H9 (cell line): ENCODE measurements around the gene THAP4. TPM values are rescaled to one million over a fixed set of nuclear protein-coding genes. Genes with fewer than 3 reads are reported as not detected.
A peak's percentile ranks its signal among the peaks of the same experiment; 100 is the strongest.

ENCODE experiments used
- DNase-seq: peaks from one replicate; pipeline ENCODE4 v3.0.0-alpha.2; 2017
- H2AFZ ChIP-seq: one replicate; pipeline ENCODE4 v1.6.1; 2013; ENCODE audit warnings: mild to moderate bottlenecking, low read length, control low read depth, moderate library complexity
- H2AK5ac ChIP-seq: 2 replicates; pipeline ENCODE4 v1.6.1; 2013; ENCODE audit warnings: low read length, control low read depth, mixed read lengths; ENCODE audit not compliant: insufficient read length
- H2BK120ac ChIP-seq: one replicate; pipeline ENCODE4 v1.6.1; 2013; ENCODE audit warnings: low read depth, mild to moderate bottlenecking, low read length, control low read depth, inconsistent platforms; ENCODE audit not compliant: poor library complexity, severe bottlenecking
- H2BK12ac ChIP-seq: 2 replicates; pipeline ENCODE4 v1.6.1; 2013; ENCODE audit warnings: low read length, control low read depth, mixed read lengths, low read depth; ENCODE audit not compliant: insufficient read length
- H2BK15ac ChIP-seq: 2 replicates; pipeline ENCODE4 v1.6.1; 2013; ENCODE audit warnings: low read depth, low read length, control low read depth
- H2BK20ac ChIP-seq: one replicate; pipeline ENCODE4 v1.6.1; 2013; ENCODE audit warnings: low read depth, mild to moderate bottlenecking, low read length, control low read depth, inconsistent platforms; ENCODE audit not compliant: poor library complexity, severe bottlenecking
- H2BK5ac ChIP-seq: 2 replicates; pipeline ENCODE4 v1.6.1; 2013; ENCODE audit warnings: low read length, control low read depth, mixed read lengths; ENCODE audit not compliant: insufficient read length
- H3K14ac ChIP-seq: 2 replicates; pipeline ENCODE4 v1.6.1; 2013; ENCODE audit warnings: low read length, control low read depth; ENCODE audit not compliant: insufficient read depth
- H3K18ac ChIP-seq: 2 replicates; pipeline ENCODE4 v1.6.1; 2013; ENCODE audit warnings: low read depth, mild to moderate bottlenecking, mixed read lengths, low read length, control low read depth; ENCODE audit not compliant: insufficient read length
- H3K23ac ChIP-seq: 2 replicates; pipeline ENCODE4 v1.6.1; 2013; ENCODE audit warnings: low read length, control low read depth, mixed read lengths, low read depth; ENCODE audit not compliant: insufficient read length
- H3K23me2 ChIP-seq: 2 replicates; pipeline ENCODE4 v1.6.1; 2013; ENCODE audit warnings: low read depth, mild to moderate bottlenecking, mixed read lengths, low read length, control low read depth; ENCODE audit not compliant: insufficient read length, poor library complexity, severe bottlenecking
- H3K27ac ChIP-seq: 2 replicates; pipeline ENCODE4 v1.5.1; 2013; ENCODE audit warnings: low read length, control low read depth, mixed read lengths, low read depth; ENCODE audit not compliant: insufficient read length
- H3K27me3 ChIP-seq: 2 replicates; pipeline ENCODE4 v1.6.1; 2013; ENCODE audit warnings: low read length, control low read depth, inconsistent platforms; ENCODE audit not compliant: insufficient read depth
- H3K4ac ChIP-seq: 2 replicates; pipeline ENCODE4 v1.6.1; 2013; ENCODE audit warnings: low read depth, mild to moderate bottlenecking, control low read depth, inconsistent platforms, low read length, moderate library complexity
- H3K4me1 ChIP-seq: 2 replicates; pipeline ENCODE4 v1.6.1; 2013; ENCODE audit warnings: low read length, control low read depth, inconsistent platforms; ENCODE audit not compliant: insufficient read depth
- H3K4me2 ChIP-seq: 2 replicates; pipeline ENCODE4 v1.6.1; 2013; ENCODE audit warnings: low read length, control low read depth, mixed read lengths; ENCODE audit not compliant: insufficient read length, insufficient read depth
- H3K56ac ChIP-seq: 2 replicates; pipeline ENCODE4 v1.6.1; 2013; ENCODE audit warnings: low read depth, mild to moderate bottlenecking, mixed read lengths, low read length, control low read depth; ENCODE audit not compliant: insufficient read length
- H3K79me1 ChIP-seq: 2 replicates; pipeline ENCODE4 v1.6.1; 2013; ENCODE audit warnings: low read depth, mild to moderate bottlenecking, moderate library complexity, low read length, control low read depth, inconsistent platforms; ENCODE audit not compliant: insufficient read depth, poor library complexity, severe bottlenecking
- H3K79me2 ChIP-seq: 2 replicates; pipeline ENCODE4 v1.6.1; 2013; ENCODE audit warnings: low read length, control low read depth, inconsistent platforms; ENCODE audit not compliant: insufficient read depth
- H3K9ac ChIP-seq: 2 replicates; pipeline ENCODE4 v1.6.1; 2013; ENCODE audit warnings: low read length, control low read depth, mixed read lengths; ENCODE audit not compliant: insufficient read length; ENCODE audit errors: extremely low read depth
- H3K9me3 ChIP-seq: one replicate; pipeline ENCODE4 v1.6.1; 2013; ENCODE audit warnings: low read depth, low read length, inconsistent platforms; ENCODE audit not compliant: control insufficient read depth
- H3T11ph ChIP-seq: one replicate; pipeline ENCODE4 v1.6.1; 2013; ENCODE audit warnings: mild to moderate bottlenecking, low read length, control low read depth, inconsistent platforms
- H4K20me1 ChIP-seq: one replicate; pipeline ENCODE4 v1.6.1; 2013; ENCODE audit not compliant: control insufficient read depth, insufficient read length, insufficient read depth
- H4K5ac ChIP-seq: 2 replicates; pipeline ENCODE4 v1.6.1; 2013; ENCODE audit warnings: low read depth, mild to moderate bottlenecking, mixed read lengths, low read length, control low read depth; ENCODE audit not compliant: insufficient read length
- H4K8ac ChIP-seq: replicated peaks from 2 replicates; pipeline ENCODE4 v1.6.1; 2013; ENCODE audit warnings: low read length, control low read depth, mixed read lengths, low read depth; ENCODE audit not compliant: insufficient read length
- H4K91ac ChIP-seq: 2 replicates; pipeline ENCODE4 v1.6.1; 2013; ENCODE audit warnings: low read depth, mild to moderate bottlenecking, moderate library complexity, mixed read lengths, low read length, control low read depth; ENCODE audit not compliant: insufficient read length
- H3K27ac Mint-ChIP-seq, 3 experiments: 2 replicates in 2 of 3; 3 replicates in 1 of 3; pipeline ENCODE4 v1.8.0; 2020 to 2021; ENCODE audit warnings: mixed read lengths in 3 of 3, mild to moderate bottlenecking in 1 of 3, moderate library complexity in 1 of 3
- H3K27me3 Mint-ChIP-seq: 2 replicates; pipeline ENCODE4 v1.8.0; 2021; ENCODE audit warnings: low read depth, mild to moderate bottlenecking, moderate library complexity, mixed read lengths
- H3K36me3 Mint-ChIP-seq, 3 experiments: 2 replicates in 2 of 3; 3 replicates in 1 of 3; pipeline ENCODE4 v1.8.0; 2020 to 2021; ENCODE audit warnings: low read depth in 3 of 3, mixed read lengths in 3 of 3; ENCODE audit not compliant: insufficient read depth in 1 of 3
- H3K4me1 Mint-ChIP-seq, 2 experiments: 2 replicates each; pipeline ENCODE4 v1.8.0; 2020; ENCODE audit warnings: mixed read lengths in 2 of 2
- H3K4me3 Mint-ChIP-seq, 2 experiments: 2 replicates in 1 of 2; 3 replicates in 1 of 2; pipeline ENCODE4 v1.8.0; 2020 to 2021; ENCODE audit warnings: mild to moderate bottlenecking in 2 of 2, mixed read lengths in 2 of 2, moderate library complexity in 1 of 2
- H3K9me3 Mint-ChIP-seq, 2 experiments: 2 replicates in 1 of 2; 3 replicates in 1 of 2; pipeline ENCODE4 v1.8.0; 2020; ENCODE audit warnings: mild to moderate bottlenecking in 2 of 2, mixed read lengths in 2 of 2, moderate library complexity in 1 of 2
- WGBS: extraction: QIAGEN DNeasy Blood & Tissue Kit; methylation state at CpG from one replicate; pipeline ENCODE4 v1.1.7; 2013; ENCODE audit warnings: missing lambda C conversion rate, low lambda C conversion rate, mixed read lengths; ENCODE audit not compliant: insufficient read length; ENCODE audit errors: extremely low coverage; 5-methylcytosine and 5-hydroxymethylcytosine counted together
- total RNA-seq: library from RNA; stranded (reverse); gene quantifications from 2 replicates; pipeline ENCODE4 v1.2.1, GENCODE V29; 2021
- TF ChIP-seq, protein P1 (sequence below): fragments of 200-600 bp; sonication (generic); conservative IDR thresholded peaks from 3 replicates; pipeline ENCODE4 v1.8.0; 2021; ENCODE audit warnings: antibody characterized with exemption, mild to moderate bottlenecking

Gene THAP4
- total RNA-seq, 1 experiment from 2014 or later, result 70.6 TPM

DNA sequence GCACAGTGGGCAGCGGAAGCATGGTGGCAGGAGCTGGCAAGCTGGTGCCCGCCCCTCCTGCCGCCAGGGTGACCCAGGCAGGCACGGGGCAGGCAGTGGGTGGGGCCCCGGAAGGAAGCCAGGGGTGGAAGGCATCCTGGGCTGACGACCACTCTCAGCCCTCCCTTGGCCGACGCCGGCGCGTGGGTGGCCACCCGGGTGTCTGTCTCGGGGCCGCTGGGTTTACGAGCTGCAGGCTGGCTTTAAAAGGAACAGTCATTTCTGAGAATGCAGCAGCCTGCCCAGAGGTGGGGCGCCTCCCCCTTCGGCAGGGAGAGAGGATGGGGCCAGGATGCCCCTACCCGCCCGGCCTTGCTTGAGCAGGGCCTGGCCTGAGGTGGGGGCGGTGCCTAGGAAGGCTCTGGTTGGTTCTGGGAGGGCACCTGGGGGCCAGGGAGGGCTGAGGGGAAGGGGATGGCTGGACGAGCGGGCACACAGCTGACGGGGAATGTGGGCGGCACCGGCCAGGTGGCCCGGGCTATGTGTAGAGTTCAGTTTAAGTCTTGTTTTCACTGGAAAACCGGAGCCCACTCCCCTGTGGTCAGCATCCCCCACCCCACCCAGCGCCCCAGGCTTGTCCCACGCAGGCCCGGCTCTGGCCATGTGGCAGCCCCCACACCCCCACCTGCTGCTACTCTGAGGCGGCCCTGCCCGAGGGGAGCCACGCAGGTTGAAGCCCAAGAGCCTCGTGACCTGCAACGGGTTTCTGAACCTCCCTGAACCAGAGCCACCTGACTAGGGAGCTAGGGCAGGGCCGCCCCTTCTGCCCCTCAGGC, 72.2 kb downstream of the THAP4 start:
- no peak overlapping the region for H3K9ac ChIP-seq
- H3K27ac ChIP-seq, result no peak overlapping the region
- H3K4me1 ChIP-seq, result no peaks in the 10 kb centered on the region
- no CpG with 5 or more reads among the region's 36 CpGs for WGBS
- H3K23me2 ChIP-seq, result peaks cover 3% of the 10 kb centered on the region
- no peak overlapping the region for H3T11ph ChIP-seq
- H3K79me2 ChIP-seq, result no peaks in the 10 kb centered on the region; the same call in 1 of the 2 replicates
- H2AFZ ChIP-seq, result no peak overlapping the region
- no peak overlapping the region for H2AK5ac ChIP-seq
- Mint-ChIP-seq H3K4me3 (no peak overlapping the region), H3K9me3 (no peaks in the 10 kb centered on the region), H3K36me3 (peaks cover 0 to 9% (median 8%) of the 10 kb centered on the region in 3 experiments; a peak in 4 of 7 replicates), H3K27me3 (no peaks in the 10 kb centered on the region), H3K27ac (no peak overlapping the region), H3K4me1 (peaks cover 4 to 18% of the 10 kb centered on the region in 2 experiments)
- peaks cover 2% of the 10 kb centered on the region for H3K79me1 ChIP-seq
- H2BK5ac ChIP-seq, result no peak overlapping the region
- H2BK20ac ChIP-seq, result no peak overlapping the region
- TF ChIP-seq, protein P1, sequence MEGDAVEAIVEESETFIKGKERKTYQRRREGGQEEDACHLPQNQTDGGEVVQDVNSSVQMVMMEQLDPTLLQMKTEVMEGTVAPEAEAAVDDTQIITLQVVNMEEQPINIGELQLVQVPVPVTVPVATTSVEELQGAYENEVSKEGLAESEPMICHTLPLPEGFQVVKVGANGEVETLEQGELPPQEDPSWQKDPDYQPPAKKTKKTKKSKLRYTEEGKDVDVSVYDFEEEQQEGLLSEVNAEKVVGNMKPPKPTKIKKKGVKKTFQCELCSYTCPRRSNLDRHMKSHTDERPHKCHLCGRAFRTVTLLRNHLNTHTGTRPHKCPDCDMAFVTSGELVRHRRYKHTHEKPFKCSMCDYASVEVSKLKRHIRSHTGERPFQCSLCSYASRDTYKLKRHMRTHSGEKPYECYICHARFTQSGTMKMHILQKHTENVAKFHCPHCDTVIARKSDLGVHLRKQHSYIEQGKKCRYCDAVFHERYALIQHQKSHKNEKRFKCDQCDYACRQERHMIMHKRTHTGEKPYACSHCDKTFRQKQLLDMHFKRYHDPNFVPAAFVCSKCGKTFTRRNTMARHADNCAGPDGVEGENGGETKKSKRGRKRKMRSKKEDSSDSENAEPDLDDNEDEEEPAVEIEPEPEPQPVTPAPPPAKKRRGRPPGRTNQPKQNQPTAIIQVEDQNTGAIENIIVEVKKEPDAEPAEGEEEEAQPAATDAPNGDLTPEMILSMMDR, result no peak
- no peaks in the 10 kb centered on the region for H4K20me1 ChIP-seq
- H3K27me3 ChIP-seq, result no peaks in the 10 kb centered on the region
- H2BK120ac ChIP-seq, result no peak overlapping the region
- no peaks in the 10 kb centered on the region for H3K9me3 ChIP-seq
- no peak overlapping the region for H4K5ac ChIP-seq
- no peak overlapping the region for H3K4ac ChIP-seq
- no peak overlapping the region for H3K14ac ChIP-seq
- H2BK15ac ChIP-seq, result no peak overlapping the region
- H2BK12ac ChIP-seq, result no peak overlapping the region
- no peak overlapping the region for H3K56ac ChIP-seq
- peak; percentile 30 for DNase-seq
- H3K18ac ChIP-seq, result no peak overlapping the region
- no peak overlapping the region for H4K91ac ChIP-seq
- H4K8ac ChIP-seq, result no peak overlapping the region
- H3K23ac ChIP-seq, result no peak overlapping the region
- no peak overlapping the region for H3K4me2 ChIP-seq
